Adrenal gland (tissue), 5 donors: ENCODE measurements around the gene CDH4.

Experiments
- CTCF ChIP-seq, 6 experiments: fragments of 450-650 bp in 4 of 6; fragments of 200-600 bp in 2 of 6; sonication (generic) in 1 of 6; IDR thresholded peaks; 1 replicate in 5 of 6; 2 replicates in 1 of 6; pipeline versions ENCODE4 v1.5.1 to v1.8.0; 2016 to 2021; ENCODE audit warnings: antibody characterized with exemption in 6 of 6, mild to moderate bottlenecking in 2 of 6, moderate library complexity in 1 of 6
- POLR2A ChIP-seq, 2 donors: fragments of 450-650 bp; IDR thresholded peaks; one replicate each; pipeline ENCODE4 v1.6.1; 2017; ENCODE audit warnings: antibody characterized with exemption in 2 of 2, mild to moderate bottlenecking in 2 of 2, moderate library complexity in 1 of 2
- donor health status: DM: no; HTN: no; CAD: no.

GRCh38 chr20:61832181-61832580 lies 580.1 kb downstream of the CDH4 start:
- TF ChIP-seq POLR2A (IDR thresholded peaks at IDR 0.05): no peak
- no peak for TF ChIP-seq CTCF (IDR thresholded peaks at IDR 0.05)
